ENCODE data around the gene ATF6. TPM values are rescaled to one million over a fixed set of nuclear protein-coding genes. Genes with fewer than 3 reads are reported as not detected.

ATF6 gene
- total RNA-seq, 1 donor from 2014 or later: 31.1 TPM

GRCh38 chr1:161989108-161989507 lies 223.0 kb downstream of the ATF6 start:
- intact Hi-C loops (cut with micrococcal nuclease): no loop called here

GRCh38 chr1:161989786-161990185 lies 223.7 kb downstream of the ATF6 start:
- intact Hi-C loops (cut with micrococcal nuclease): no loop called here

GRCh38 chr1:161993576-161993975 lies 227.5 kb downstream of the ATF6 start:
- intact Hi-C loops (cut with micrococcal nuclease): no loop called here

GRCh38 chr1:161994175-161994668 lies 228.1 kb downstream of the ATF6 start:
- intact Hi-C loops (cut with micrococcal nuclease): no loop called here

- intact Hi-C loops (cut with micrococcal nuclease): no loop called here
Measured at GRCh38 chr1:161997152-161997551, 231.0 kb downstream of the ATF6 start.

- intact Hi-C loops (cut with micrococcal nuclease): no loop called here
Measured at GRCh38 chr1:161998811-161999210, 232.7 kb downstream of the ATF6 start.

GRCh38 chr1:161999301-162000052 lies 233.4 kb downstream of the ATF6 start:
- intact Hi-C loops (cut with micrococcal nuclease): no loop called here

GRCh38 chr1:162000053-162000420 lies 233.9 kb downstream of the ATF6 start:
- intact Hi-C loops (cut with micrococcal nuclease): no loop called here

GRCh38 chr1:162003061-162003829 lies 237.1 kb downstream of the ATF6 start:
- intact Hi-C loops (cut with micrococcal nuclease): no loop called here

GRCh38 chr1:162003830-162004215 lies 237.7 kb downstream of the ATF6 start:
- intact Hi-C loops (cut with micrococcal nuclease): no loop called here

- intact Hi-C loops (cut with micrococcal nuclease): no loop called here
Measured at GRCh38 chr1:162004441-162004950, 238.4 kb downstream of the ATF6 start.

GRCh38 chr1:162006081-162006480 lies 240.0 kb downstream of the ATF6 start:
- intact Hi-C loops (cut with micrococcal nuclease): no loop called here

GRCh38 chr1:162007466-162007865 lies 241.3 kb downstream of the ATF6 start:
- intact Hi-C loops (cut with micrococcal nuclease): no loop called here

GRCh38 chr1:162008799-162009198 lies 242.7 kb downstream of the ATF6 start:
- intact Hi-C loops (cut with micrococcal nuclease): no loop called here

GRCh38 chr1:162009501-162010174 lies 243.5 kb downstream of the ATF6 start:
- intact Hi-C loops (cut with micrococcal nuclease): no loop called here

GRCh38 chr1:162010175-162010506 lies 244.0 kb downstream of the ATF6 start:
- intact Hi-C loops (cut with micrococcal nuclease): no loop called here

GRCh38 chr1:162011337-162012012 lies 245.4 kb downstream of the ATF6 start:
- intact Hi-C loops (cut with micrococcal nuclease): no loop called here

GRCh38 chr1:162013289-162013688 lies 247.2 kb downstream of the ATF6 start:
- intact Hi-C loops (cut with micrococcal nuclease): no loop called here

All from T-helper 2 cell treated with Interferon-gamma antibody and Interleukin-4, amounts not matched to agents 100 ng/mL and 5 ng/mL, for 36 hours (primary cell).